GM12872 (cell line): ENCODE data around the gene SLC35F3.

Experiments used
- TF ChIP-seq, protein P1 (sequence below): IDR thresholded peaks from 3 replicates; pipeline ENCODE4 v1.5.1; 2011; ENCODE audit warnings: low read depth, mild to moderate bottlenecking, low read length, moderate library complexity; ENCODE audit not compliant: insufficient read depth

Gene SLC35F3

DNA sequence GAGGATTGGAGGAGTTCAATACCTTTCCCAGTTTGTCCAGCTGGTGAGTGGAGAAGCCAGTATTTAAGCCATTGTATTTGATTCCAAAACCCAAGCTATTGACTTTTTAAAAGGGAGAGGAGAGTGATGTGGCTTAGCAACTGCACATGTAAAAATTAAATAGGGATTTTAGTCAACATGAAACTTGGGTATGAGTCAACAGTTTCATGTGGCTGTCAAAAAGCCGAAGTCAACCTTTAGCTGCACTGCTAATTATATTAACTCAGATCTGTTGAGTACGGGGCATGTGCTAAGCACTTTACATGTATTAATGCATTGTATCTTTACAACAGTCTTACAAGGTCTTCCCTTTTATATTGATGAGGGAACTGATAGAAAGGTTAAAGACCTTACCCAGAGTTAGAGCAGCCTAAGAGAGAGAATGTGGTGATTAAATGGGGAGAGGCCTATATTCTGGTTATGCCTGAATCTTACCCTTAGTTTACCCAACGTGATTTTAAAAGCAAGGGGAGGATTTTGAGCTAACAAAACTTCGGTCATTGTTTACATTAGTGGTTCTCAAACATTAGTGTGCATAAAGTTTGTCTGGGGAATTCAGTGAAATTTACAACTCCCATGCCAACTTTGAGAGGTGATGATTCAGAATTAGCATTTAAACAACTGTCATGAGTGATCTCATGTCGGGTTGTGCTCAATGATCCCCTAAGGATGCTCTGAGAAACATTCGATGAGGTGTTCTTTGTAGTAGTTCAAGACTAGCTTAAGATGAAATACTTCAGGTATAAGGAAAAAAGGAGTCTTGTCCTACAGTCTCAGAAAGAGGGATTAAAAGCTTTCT lies 6.9 kb upstream of the SLC35F3 start:
- TF ChIP-seq, protein P1, sequence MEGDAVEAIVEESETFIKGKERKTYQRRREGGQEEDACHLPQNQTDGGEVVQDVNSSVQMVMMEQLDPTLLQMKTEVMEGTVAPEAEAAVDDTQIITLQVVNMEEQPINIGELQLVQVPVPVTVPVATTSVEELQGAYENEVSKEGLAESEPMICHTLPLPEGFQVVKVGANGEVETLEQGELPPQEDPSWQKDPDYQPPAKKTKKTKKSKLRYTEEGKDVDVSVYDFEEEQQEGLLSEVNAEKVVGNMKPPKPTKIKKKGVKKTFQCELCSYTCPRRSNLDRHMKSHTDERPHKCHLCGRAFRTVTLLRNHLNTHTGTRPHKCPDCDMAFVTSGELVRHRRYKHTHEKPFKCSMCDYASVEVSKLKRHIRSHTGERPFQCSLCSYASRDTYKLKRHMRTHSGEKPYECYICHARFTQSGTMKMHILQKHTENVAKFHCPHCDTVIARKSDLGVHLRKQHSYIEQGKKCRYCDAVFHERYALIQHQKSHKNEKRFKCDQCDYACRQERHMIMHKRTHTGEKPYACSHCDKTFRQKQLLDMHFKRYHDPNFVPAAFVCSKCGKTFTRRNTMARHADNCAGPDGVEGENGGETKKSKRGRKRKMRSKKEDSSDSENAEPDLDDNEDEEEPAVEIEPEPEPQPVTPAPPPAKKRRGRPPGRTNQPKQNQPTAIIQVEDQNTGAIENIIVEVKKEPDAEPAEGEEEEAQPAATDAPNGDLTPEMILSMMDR = no peak

DNA sequence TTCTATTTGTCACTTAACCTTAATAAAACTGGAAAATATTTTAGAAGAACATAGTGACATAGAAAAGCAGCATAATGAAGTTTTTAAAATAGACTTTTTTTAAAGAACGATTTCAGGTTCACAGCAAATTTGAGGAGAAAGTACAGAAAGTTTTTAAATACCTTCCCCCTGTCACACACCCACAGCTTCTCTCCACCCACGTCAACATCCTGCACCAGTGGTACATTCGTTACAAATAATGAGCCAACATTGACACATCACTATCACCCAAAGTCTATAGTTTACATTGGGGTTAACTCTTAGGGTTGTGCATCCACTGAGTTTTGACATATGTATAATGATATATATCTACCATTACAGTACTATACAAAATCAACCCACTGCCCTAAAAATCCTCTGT lies 3.0 kb upstream of the SLC35F3 start:
- TF ChIP-seq, protein P1 = no peak

DNA sequence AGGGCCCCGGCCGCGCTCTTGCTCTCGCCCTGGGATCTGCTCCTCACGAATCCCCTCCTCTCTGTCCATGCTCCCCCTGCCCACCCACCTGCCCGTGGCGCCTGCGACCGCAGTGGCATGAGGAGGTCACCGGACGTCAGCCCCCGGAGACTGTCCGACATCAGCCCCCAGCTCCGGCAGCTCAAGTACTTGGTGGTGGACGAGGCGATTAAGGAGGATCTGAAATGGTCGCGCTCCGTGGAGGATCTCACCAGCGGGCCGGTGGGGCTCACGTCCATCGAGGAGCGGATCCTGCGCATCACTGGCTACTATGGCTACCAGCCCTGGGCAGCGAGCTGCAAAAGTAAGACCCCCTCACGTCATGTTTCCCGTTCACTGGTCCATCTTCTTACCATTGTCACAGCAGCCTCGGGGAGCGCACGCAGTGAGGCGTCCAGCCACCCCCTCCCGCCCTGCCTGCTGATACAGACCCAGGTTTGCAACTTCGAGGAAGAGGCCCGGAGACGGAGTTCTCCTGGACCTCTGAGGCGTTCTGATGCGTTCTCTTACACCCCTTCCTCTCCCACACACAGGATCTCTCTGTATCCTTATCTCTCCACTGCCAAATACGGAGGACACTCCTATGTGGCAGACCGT lies 1.1 kb downstream of the SLC35F3 start:
- TF ChIP-seq, protein P1 = no peak

DNA sequence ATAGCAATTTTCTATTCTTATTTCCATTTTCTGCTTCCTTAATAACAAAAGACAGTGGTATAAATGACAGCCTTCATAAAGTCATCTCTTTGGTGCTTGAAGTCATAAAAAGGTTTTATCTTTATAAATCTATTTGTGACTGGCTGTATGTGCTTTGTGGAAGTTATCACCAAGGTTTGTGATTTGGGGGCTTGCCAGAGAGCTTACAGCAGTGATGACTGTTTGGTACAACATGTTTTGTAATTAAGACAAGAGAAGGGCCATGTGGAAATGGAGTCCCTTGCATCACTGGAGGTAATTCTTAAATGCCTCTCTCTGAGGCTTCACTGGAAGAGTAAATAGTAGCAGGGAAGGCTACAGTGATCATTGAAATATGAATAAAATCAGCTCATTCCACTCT lies 2.7 kb downstream of the SLC35F3 start:
- TF ChIP-seq, protein P1 = no peak

DNA sequence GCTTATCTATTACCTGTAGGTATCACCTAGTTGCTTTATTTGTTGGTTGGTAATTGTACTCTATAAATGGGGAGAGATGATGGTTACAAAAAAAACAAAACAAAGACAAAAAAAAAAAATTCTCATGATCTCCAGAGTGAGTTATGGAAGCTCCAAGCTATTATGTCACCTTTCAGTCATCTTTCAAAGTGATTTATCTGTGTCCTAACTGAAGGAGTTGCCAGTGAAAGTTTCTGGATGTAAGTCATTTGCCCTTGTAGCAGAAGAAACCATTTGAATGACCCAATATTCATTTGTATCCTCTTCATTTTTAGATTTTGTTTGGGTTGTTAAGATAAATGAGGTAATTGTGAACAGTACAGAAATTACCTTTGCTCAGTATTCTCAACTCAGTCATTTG lies 3.6 kb downstream of the SLC35F3 start:
- TF ChIP-seq, protein P1 = no peak

DNA sequence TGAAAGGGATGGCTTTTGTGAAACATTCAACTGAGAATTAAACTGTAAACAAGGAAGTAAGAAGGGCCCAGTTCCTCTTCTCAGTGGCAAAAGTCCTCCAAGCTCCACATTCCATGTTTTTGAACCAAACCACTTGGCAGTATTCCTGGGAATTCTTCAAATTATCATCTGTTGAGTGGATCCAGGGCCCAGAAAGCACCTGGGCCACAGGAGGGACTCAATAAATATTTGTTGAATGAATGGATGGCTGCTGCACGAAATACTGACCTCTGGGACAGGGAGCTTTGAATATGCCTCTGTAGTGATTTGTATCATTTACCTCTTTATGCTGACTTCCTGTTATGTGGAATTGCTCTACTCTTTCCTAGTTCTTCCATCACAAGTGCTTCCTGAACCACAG lies 4.7 kb downstream of the SLC35F3 start:
- TF ChIP-seq, protein P1 = no peak

DNA sequence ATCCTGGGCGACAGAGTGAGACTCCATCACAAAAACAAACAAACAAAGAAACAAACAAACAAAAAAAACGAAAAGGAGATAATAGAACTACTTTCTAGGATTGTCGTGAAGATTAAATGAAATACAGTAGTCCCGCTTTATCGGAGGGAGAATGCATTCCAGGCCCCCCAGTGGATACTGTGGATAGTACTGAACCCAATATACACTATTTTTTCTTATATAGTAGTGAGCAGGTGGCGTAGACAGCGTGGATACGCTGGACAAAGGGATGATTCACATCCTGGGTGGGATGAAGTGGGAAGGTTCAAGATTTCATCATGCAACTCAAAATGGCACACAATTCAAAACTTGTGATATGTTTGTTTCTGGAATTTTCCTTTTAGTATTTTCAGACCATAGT lies 8.0 kb downstream of the SLC35F3 start:
- TF ChIP-seq, protein P1 = no peak
